Skeletal muscle satellite cell (primary cell): ENCODE data around the gene KDM4C.
"Not testable (repeated sequence)": the region's sequence is repeated elsewhere in the genome, so short reads cannot be mapped to it uniquely, and the experiment has no call there.

Source experiments
- H3K27me3 ChIP-seq: 2 replicates; pipeline ENCODE4 v1.7.0; 2013; ENCODE audit warnings: low read length; ENCODE audit not compliant: control insufficient read depth, insufficient read depth
- H3K36me3 ChIP-seq: 2 replicates; pipeline ENCODE4 v1.7.0; 2013; ENCODE audit warnings: mild to moderate bottlenecking, control low read depth, low read length; ENCODE audit not compliant: insufficient read depth
- H3K4me1 ChIP-seq: 2 replicates; pipeline ENCODE4 v1.7.0; 2013; ENCODE audit warnings: low read length; ENCODE audit not compliant: control insufficient read depth, insufficient read depth
- H3K4me2 ChIP-seq: 2 replicates; pipeline ENCODE4 v1.7.0; 2013; ENCODE audit warnings: mild to moderate bottlenecking, low read length
- H3K4me3 ChIP-seq: 2 replicates; pipeline ENCODE4 v1.7.0; 2013; ENCODE audit warnings: low read length
- H3K9ac ChIP-seq: 2 replicates; pipeline ENCODE4 v1.7.0; 2013; ENCODE audit warnings: mild to moderate bottlenecking, low read depth, low read length, moderate library complexity
- H3K9me3 ChIP-seq: replicated peaks from 2 replicates; pipeline ENCODE4 v1.7.0; 2013; ENCODE audit warnings: mild to moderate bottlenecking, control low read depth, low read length

Gene KDM4C

GRCh38 chr9:6944093-6944551, 186.3 kb downstream of the KDM4C start:
- Histone ChIP-seq H3K9ac (peak overlapping the region; percentile 28), H3K27me3 (no peaks in the 10 kb centered on the region), H3K4me3 (no peak overlapping the region), H3K36me3 (no peaks in the 10 kb centered on the region), H3K9me3 (no peaks in the 10 kb centered on the region), H3K4me1 (peaks cover 31% of the 10 kb centered on the region), H3K4me2 (peak overlapping the region; percentile 55)

- no peaks in the 10 kb centered on the region for H3K36me3 ChIP-seq
- H3K4me2 ChIP-seq: peak overlapping the region; percentile 55
- H3K4me1 ChIP-seq: peaks cover 27% of the 10 kb centered on the region
- H3K4me3 ChIP-seq: peak overlapping the region; percentile 28
- H3K9me3 ChIP-seq: no peaks in the 10 kb centered on the region
- H3K9ac ChIP-seq: peak overlapping the region; percentile 28
- no peaks in the 10 kb centered on the region for H3K27me3 ChIP-seq
Measured at GRCh38 chr9:6944896-6945295, 187.1 kb downstream of the KDM4C start.

GRCh38 chr9:6945816-6946215, 188.0 kb downstream of the KDM4C start:
- Histone ChIP-seq H3K9ac (no peak overlapping the region), H3K4me3 (no peak overlapping the region), H3K4me2 (no peak overlapping the region), H3K4me1 (peaks cover 27% of the 10 kb centered on the region), H3K27me3 (no peaks in the 10 kb centered on the region), H3K9me3 (no peaks in the 10 kb centered on the region), H3K36me3 (no peaks in the 10 kb centered on the region)

- Histone ChIP-seq H3K36me3 (no peaks in the 10 kb centered on the region), H3K9me3 (no peaks in the 10 kb centered on the region)
Measured at GRCh38 chr9:6946583-6947166, 188.9 kb downstream of the KDM4C start.

GRCh38 chr9:6948921-6949320, 191.1 kb downstream of the KDM4C start:
- not testable (repeated sequence) for H3K27me3 ChIP-seq, H3K4me3 ChIP-seq, H3K36me3 ChIP-seq, H3K9ac ChIP-seq, H3K4me2 ChIP-seq, H3K9me3 ChIP-seq
- peaks cover 21% of the 10 kb centered on the region for H3K4me1 ChIP-seq

More at GRCh38 chr9:6946583-6947166, 188.9 kb downstream of the KDM4C start:
- Histone ChIP-seq H3K4me3 (no peak overlapping the region), H3K27me3 (no peaks in the 10 kb centered on the region), H3K9ac (no peak overlapping the region), H3K4me1 (peaks cover 27% of the 10 kb centered on the region), H3K4me2 (no peak overlapping the region)

- peaks cover 13% of the 10 kb centered on the region for H3K4me1 ChIP-seq
Measured at GRCh38 chr9:6955251-6955921, 197.6 kb downstream of the KDM4C start.

GRCh38 chr9:6956879-6957278, 199.1 kb downstream of the KDM4C start:
- H3K36me3 ChIP-seq: no peaks in the 10 kb centered on the region
- H3K4me3 ChIP-seq: no peak overlapping the region
- H3K9me3 ChIP-seq: no peaks in the 10 kb centered on the region
- no peak overlapping the region for H3K4me2 ChIP-seq
- no peak overlapping the region for H3K9ac ChIP-seq
- H3K4me1 ChIP-seq: peaks cover 13% of the 10 kb centered on the region
- no peaks in the 10 kb centered on the region for H3K27me3 ChIP-seq

More at GRCh38 chr9:6955251-6955921, 197.6 kb downstream of the KDM4C start:
- Histone ChIP-seq H3K9ac (no peak overlapping the region), H3K4me2 (peak overlapping the region; percentile 17), H3K9me3 (no peaks in the 10 kb centered on the region), H3K27me3 (no peaks in the 10 kb centered on the region), H3K4me3 (no peak overlapping the region), H3K36me3 (no peaks in the 10 kb centered on the region)

- Histone ChIP-seq H3K27me3 (no peaks in the 10 kb centered on the region), H3K4me2 (no peak overlapping the region), H3K36me3 (no peaks in the 10 kb centered on the region), H3K4me1 (peaks cover 13% of the 10 kb centered on the region), H3K9ac (no peak overlapping the region), H3K9me3 (no peaks in the 10 kb centered on the region), H3K4me3 (no peak overlapping the region)
Measured at GRCh38 chr9:6959270-6960000, 201.7 kb downstream of the KDM4C start.

- H3K9me3 ChIP-seq: no peaks in the 10 kb centered on the region
- H3K4me3 ChIP-seq: no peak overlapping the region
Measured at GRCh38 chr9:6960777-6961176, 203.0 kb downstream of the KDM4C start.

GRCh38 chr9:6961845-6962522, 204.2 kb downstream of the KDM4C start:
- Histone ChIP-seq H3K36me3 (no peaks in the 10 kb centered on the region), H3K27me3 (no peaks in the 10 kb centered on the region), H3K9me3 (no peaks in the 10 kb centered on the region), H3K4me3 (no peak overlapping the region), H3K4me1 (no peaks in the 10 kb centered on the region), H3K9ac (no peak overlapping the region), H3K4me2 (no peak overlapping the region)

More at GRCh38 chr9:6960777-6961176, 203.0 kb downstream of the KDM4C start:
- Histone ChIP-seq H3K36me3 (no peaks in the 10 kb centered on the region), H3K4me1 (peaks cover 1% of the 10 kb centered on the region), H3K9ac (no peak overlapping the region), H3K27me3 (no peaks in the 10 kb centered on the region), H3K4me2 (no peak overlapping the region)

- no peaks in the 10 kb centered on the region for H3K36me3 ChIP-seq
- no peak overlapping the region for H3K4me3 ChIP-seq
- no peak overlapping the region for H3K4me2 ChIP-seq
- H3K4me1 ChIP-seq: no peaks in the 10 kb centered on the region
- no peak overlapping the region for H3K9ac ChIP-seq
- no peaks in the 10 kb centered on the region for H3K9me3 ChIP-seq
- H3K27me3 ChIP-seq: no peaks in the 10 kb centered on the region
Measured at GRCh38 chr9:6965566-6965965, 207.8 kb downstream of the KDM4C start.
